Measurements from ENCODE around the gene CERCAM.
A peak's percentile ranks its signal among the peaks of the same experiment; 100 is the strongest.

CERCAM gene

DNA sequence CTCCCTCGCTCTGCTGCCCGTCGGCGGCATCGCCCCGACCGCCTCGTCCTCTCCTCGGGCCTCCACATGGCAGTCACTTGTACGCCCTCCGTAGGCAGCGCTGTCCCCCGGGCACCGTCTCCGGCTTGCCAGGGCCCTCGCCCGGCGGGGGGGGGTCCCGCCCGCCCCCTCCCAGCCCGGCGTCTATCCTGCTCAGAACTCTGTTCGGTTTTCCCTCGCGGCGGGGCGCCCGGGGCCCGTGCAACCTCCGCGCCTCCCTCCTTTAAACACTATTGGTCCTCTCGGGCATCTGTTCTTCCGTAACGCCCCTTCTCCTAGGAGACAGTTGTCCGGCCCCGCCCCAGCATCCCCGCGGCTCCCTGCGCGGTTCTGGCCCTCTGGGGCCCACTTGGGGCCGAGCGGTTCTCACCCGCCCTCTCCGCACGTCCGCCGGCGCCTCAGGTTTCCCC, 36.0 kb downstream of the CERCAM start:
- DNase-seq (ENCODE audit: low read depth) = peak; percentile 53

- no peak for DNase-seq (ENCODE audit: low read depth)
Measured at GRCh38 chr9:128457207-128457606, 36.5 kb downstream of the CERCAM start.

- no peak for DNase-seq (ENCODE audit: low read depth)
Measured at GRCh38 chr9:128459011-128459410, 38.4 kb downstream of the CERCAM start.

- no peak for DNase-seq (ENCODE audit: low read depth)
Measured at GRCh38 chr9:128469070-128469469, 48.4 kb downstream of the CERCAM start.

GRCh38 chr9:128470560-128470959, 49.9 kb downstream of the CERCAM start:
- no peak for DNase-seq (ENCODE audit: low read depth)

GRCh38 chr9:128473104-128473503, 52.4 kb downstream of the CERCAM start:
- no peak for DNase-seq (ENCODE audit: low read depth)

DNA sequence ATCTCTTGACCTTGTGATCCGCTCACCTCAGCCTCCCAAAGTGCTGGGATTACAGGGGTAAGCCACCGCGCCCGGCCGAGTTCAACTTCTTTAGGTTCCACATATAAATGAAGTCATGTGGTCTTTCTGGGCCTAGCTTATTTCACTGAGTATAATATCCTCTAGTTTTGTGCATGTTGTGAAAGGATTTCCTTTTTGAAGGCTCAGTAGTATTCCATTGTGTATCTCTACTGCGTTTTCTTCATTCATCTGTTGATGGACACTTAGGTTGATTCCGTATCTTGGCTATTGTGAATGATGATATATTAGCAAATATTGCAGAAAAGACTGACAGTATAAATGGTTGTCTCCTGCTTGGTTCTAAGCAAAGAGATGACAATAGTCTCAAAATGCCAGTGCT, 55.2 kb downstream of the CERCAM start:
- DNase-seq (ENCODE audit: low read depth) = no peak

GRCh38 chr9:128479262-128479661, 58.6 kb downstream of the CERCAM start:
- DNase-seq (ENCODE audit: low read depth) = no peak

DNA sequence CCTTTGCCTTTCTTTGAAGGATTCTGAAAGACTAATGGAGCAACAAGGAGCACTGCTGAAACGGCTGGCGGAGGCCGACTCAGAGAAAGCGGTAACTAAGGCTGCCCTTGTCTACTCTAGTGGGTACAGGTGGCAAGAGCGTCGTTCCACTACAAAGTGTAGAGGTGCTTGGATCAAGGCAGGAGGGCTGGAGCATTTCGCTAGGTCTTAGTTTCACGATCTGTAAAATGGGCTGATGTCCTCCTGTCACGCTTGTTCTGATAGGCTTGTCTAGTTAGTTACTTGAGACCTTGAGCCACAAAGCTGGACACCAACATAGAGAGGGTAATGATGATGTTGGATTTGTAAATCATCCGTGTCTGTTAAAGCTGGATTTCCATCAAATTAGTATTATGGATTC, 60.9 kb downstream of the CERCAM start:
- DNase-seq (ENCODE audit: low read depth) = no peak

GRCh38 chr9:128482186-128482585, 61.5 kb downstream of the CERCAM start:
- no peak for DNase-seq (ENCODE audit: low read depth)

DNA sequence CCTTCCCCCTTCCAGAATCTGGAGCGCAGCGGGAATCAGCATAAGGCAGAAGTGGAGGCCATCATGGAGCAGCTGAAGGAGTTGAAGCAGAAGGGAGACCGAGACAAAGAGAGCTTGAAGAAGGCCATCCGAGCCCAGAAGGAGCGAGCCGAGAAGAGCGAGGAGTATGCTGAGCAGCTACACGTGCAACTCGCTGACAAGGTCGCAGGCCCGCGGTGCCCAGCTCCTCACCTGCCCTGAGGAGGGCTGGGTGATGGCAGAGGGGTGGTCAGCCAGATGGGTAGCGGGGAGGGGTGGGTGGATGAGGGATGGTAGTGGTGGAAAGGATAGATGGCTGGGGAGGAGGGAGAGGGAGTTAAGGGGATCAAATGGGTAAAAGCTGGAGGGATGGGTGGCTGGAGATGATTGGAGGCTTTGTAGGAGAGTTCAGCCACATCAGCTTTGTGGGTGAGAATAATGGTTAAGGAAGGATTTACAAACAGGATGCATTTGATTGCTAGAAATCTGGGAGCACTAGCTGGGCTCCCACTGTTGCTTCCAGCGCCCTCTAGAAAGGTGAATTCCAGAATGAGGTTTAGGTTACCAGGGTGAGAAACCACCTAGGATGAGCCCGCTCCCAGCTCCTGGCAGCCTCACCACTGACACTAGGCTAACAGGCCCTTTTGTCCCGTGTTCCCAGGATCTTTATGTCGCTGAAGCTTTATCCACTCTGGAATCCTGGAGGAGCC, 64.2 kb downstream of the CERCAM start:
- DNase-seq (ENCODE audit: low read depth) = no peak

DNA sequence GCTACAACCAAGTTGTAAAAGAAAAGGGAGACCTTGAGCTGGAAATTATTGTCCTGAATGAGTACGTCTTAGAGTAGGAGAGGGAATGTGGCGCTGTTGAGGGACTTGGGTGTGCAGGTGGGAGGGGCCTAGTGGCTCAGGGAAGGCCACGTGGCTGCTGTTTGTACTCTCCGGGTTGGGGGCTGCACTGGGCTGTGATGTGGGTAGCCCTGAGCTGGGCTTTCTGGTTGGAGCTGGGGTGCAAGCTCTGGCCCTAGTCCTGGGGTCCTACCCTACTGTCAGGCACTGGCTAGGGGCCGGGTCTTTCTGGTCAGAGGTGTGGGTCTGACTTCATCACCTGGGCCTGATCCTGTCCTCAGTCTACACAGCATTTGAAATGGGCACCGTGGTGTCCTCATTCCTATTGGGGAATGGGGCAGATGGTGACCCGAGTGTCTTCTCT, 64.8 kb downstream of the CERCAM start:
- no peak for DNase-seq (ENCODE audit: low read depth)

DNA sequence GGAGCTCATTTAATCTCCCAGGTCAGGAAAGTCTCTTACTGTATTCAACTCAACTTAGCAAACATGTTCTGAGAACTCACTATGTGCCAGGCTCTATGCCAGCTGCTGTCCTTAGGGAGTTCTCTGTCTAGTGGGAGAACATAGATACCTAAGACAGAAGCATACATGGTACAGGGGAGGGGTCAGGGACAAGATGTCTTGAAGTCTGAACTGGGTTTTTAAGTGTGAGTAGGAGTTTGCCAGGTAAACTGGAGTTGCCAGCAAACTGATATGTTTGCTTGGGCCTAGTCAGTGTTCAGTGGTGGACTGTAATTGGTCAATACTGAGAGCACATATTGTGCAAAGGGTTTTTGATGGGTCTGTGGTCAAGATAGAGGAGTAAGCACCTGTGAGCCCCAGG, 65.5 kb downstream of the CERCAM start:
- DNase-seq (ENCODE audit: low read depth) = no peak
